LNCaP clone FGC (cell line): ENCODE results near the gene LSMEM2.

ENCODE experiments used
- DNase-seq: peaks from one replicate; pipeline ENCODE4 v3.0.0-alpha.2; 2011; ENCODE audit warnings: low read depth
- H3K4me3 ChIP-seq: 2 replicates; pipeline ENCODE4 v1.5.1; 2011; ENCODE audit warnings: mild to moderate bottlenecking, low read depth, low read length, control low read depth
- TF ChIP-seq, protein P1 (sequence below): IDR thresholded peaks from 2 replicates; pipeline ENCODE4 v1.5.1; 2012; ENCODE audit warnings: mild to moderate bottlenecking; ENCODE audit not compliant: control insufficient read depth, insufficient read depth; ENCODE audit errors: extremely low read depth

LSMEM2 gene

DNA sequence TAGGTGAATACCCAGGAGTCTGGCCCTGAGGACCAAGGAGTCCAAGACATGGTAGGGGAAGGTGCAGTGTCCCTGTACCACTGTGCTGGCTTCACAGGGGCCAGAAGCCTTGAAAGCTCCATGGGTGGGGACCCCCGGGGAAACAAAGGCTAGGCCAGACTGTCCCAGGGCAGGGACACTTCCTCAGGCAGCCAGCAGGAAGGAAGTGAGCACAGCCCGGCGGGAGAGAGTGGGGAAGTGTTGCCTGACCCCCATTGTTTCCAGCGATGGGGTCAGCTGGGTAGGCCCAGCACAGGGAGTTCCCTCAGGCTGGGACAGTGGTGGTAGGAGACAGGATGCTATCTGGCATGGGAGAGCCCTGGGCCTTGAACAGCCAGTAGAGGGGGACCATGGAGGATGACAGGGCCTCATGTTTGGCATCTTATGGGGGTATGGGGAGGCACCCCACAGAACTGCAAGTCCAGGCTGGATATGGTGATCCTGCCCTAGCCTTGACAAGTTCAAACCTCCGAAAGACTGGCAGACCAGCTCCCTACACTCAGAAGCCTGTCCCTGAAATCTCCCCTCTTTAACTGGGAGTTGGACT, 44.8 kb downstream of the LSMEM2 start:
- no peak for DNase-seq
- no peak overlapping the region for H3K4me3 ChIP-seq
- TF ChIP-seq, protein P1, sequence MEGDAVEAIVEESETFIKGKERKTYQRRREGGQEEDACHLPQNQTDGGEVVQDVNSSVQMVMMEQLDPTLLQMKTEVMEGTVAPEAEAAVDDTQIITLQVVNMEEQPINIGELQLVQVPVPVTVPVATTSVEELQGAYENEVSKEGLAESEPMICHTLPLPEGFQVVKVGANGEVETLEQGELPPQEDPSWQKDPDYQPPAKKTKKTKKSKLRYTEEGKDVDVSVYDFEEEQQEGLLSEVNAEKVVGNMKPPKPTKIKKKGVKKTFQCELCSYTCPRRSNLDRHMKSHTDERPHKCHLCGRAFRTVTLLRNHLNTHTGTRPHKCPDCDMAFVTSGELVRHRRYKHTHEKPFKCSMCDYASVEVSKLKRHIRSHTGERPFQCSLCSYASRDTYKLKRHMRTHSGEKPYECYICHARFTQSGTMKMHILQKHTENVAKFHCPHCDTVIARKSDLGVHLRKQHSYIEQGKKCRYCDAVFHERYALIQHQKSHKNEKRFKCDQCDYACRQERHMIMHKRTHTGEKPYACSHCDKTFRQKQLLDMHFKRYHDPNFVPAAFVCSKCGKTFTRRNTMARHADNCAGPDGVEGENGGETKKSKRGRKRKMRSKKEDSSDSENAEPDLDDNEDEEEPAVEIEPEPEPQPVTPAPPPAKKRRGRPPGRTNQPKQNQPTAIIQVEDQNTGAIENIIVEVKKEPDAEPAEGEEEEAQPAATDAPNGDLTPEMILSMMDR: no peak

DNA sequence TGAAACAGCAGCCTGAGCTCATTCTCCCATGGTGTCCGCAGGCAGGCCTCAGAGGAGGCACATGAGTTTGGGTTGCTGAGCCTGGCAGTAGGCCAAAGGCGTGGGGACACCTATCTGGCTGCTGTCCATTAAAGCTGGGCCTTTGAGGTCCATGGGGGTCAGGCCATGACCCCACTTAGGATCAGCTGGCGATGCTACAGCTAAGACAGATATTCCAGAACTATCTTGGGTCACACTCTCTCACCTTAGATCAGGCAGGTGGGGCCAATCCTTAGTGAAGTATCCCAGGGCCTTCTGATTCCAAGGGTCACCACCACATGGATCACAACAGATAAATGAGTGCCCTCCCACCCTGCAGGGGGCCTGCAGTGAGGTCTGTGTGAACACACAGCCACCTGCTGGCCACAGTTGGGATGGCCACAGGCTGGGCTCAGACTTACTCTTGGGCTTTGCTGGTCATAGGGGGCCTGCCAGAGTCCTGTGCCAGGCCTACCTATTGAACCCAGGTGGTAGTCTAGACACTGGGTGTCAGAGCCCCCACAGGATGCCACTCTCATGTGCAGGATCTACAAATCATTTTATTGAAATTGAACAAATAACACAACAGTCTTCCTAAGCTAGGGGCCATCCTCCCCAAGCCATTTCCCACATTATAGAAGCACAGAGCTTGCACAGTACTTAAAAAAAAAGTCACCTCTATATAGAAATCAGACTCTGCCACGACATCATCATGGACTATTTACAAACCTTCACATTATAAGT, 45.6 kb downstream of the LSMEM2 start:
- DNase-seq: no peak
- TF ChIP-seq, protein P1: peak; percentile 88
- no peak overlapping the region for H3K4me3 ChIP-seq

DNA sequence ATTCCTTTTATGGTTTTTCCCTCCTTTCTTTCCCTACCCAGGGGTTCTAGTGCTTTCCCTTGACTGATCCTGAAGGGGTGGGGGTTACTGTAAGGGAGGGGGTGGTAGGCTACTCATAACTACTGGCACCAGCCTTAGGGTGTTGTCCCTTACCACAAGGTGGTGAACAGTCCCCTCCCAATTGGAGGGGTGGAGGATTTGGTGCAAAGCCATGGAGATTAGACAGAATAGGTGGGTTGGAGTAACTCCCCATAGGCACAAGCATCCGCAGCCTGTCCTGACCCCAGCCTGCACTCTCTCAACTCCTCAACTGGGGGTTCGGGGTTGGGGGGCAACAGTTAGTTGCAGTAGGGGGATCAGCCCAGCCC, 46.2 kb downstream of the LSMEM2 start:
- no peak overlapping the region for H3K4me3 ChIP-seq
- TF ChIP-seq, protein P1: no peak
- DNase-seq: no peak

DNA sequence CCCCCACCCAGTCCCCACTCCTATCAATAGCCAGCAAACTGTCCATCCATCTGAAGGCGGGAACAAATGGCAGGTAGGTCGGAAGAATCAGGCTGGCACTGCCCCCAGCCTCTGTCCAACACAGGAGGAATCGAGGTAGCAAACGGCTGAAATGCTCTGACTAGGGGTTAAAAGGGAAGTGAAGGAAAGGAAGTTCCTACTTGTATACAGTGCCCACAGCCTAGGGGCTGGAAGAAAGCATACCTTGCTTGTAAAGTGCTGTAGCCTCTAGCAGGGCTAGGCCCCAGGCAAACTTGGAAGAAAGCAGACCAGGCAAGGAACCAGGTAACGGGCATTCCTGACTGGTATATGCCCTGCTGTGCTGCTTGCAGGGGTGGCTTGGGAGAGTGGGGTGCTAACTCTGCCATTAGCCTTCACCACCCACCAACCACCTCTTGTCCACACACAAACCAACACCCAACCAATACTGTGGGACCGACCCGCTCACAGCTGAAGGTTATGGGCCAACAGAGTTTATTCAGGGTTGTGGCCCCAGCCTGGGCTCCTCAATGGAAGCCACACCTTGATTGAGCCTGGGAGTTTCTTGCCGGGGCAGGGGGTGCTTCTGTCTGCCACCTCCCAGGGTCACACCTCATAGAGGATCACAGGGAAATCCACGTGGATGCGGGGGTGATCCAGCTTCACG, 46.8 kb downstream of the LSMEM2 start:
- H3K4me3 ChIP-seq: no peak overlapping the region
- TF ChIP-seq, protein P1: no peak

DNA sequence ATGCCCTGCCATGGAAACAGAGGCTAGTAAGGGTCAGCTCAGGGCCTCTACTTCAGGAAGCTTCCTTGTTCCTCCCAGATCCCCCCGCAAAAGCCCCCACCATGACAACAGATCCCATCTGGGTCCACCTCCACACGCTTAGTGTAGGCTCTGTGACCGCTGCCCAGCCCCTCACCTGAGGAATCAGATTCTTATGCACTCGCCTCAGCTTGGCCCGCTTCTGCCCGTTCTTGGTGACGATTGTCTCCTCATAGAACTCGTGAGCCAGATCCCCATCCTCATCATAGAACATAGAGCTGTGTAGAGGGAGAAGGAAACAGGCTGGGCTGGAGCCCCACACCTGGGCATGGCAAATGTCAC, 47.3 kb downstream of the LSMEM2 start:
- DNase-seq: no peak
- TF ChIP-seq, protein P1: no peak
- H3K4me3 ChIP-seq: no peak overlapping the region

More for the DNA sequence above, 46.8 kb downstream of the LSMEM2 start:
- no peak for DNase-seq

DNA sequence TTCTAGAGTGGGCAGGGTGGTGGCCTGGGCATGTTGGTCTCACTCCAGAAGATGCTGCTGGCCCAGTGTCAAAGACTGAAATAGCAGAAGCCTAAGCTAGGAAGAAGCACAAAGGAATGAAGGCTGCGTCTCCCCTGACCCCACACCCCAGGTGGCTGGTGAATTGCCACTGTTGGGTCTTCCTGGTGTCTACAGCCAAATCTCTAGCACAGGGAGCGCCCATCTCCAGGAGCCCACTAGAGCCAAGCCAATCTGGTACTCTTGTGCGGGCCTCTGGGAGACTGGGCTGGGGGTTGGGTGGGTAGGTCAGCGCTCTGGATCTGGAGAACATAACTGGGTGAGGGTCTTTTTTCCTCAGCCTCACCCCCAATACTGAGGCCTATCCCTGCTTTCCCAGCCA, 48.2 kb downstream of the LSMEM2 start:
- H3K4me3 ChIP-seq: peak overlapping the region; percentile 100
- TF ChIP-seq, protein P1: no peak

More for the DNA sequence above, 48.2 kb downstream of the LSMEM2 start:
- no peak for DNase-seq
